ENCODE results near the gene KCNJ9. TPM values are rescaled to one million over a fixed set of nuclear protein-coding genes. Genes with fewer than 3 reads are reported as not detected.

KCNJ9 gene
- total and polyA plus RNA-seq, 4 donors = not detected

DNA sequence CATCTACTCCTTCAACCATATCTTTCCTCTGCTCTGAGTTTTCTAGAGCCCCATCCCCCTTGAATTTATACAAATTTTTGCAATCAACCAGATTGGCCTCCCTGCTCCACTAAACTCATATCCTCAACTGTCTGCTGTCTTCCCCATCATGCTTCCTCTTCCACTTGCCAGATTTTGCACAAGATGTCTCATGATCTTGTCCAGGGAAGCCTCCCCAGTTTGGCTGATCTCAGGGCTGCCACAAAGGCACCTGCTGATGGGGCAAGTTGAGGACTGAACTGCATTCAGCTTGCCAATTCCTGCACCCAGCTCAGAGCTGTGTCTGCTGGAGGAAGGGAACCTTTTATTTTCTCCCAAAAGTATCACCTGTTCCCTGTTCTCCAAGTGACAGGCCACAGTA is 3.9 kb upstream of the KCNJ9 start:
- Histone ChIP-seq H3K4me1 (ENCODE audit: control insufficient read depth in 4 of 4, insufficient read depth in 4 of 4, low read length in 3 of 4) (no peaks in the 10 kb centered on the region), H3K9ac (ENCODE audit: low read depth in 1 of 2, low read length in 2 of 2) (no peak overlapping the region), H3K36me3 (ENCODE audit: control insufficient read depth in 4 of 4, insufficient read depth in 3 of 4, low read depth in 1 of 4, low read length in 3 of 4) (no peaks in the 10 kb centered on the region), H3K9me3 (ENCODE audit: control insufficient read depth in 4 of 4, low read length in 3 of 4) (no peaks in the 10 kb centered on the region), H3K27ac (ENCODE audit: low read depth in 1 of 2, low read length in 2 of 2) (no peak overlapping the region), H3K27me3 (ENCODE audit: control insufficient read depth in 4 of 4, insufficient read depth in 4 of 4, low read length in 3 of 4) (peaks cover 0 to 5% (median 2%) of the 10 kb centered on the region in 4 donors), H3K4me3 (ENCODE audit: low read depth in 1 of 3, low read length in 3 of 3) (no peak overlapping the region)
- DNase-seq (ENCODE audit: low spot score) = no peak
- TF ChIP-seq EGR1 (IDR thresholded peaks at IDR 0.05; ENCODE audit: low read depth in 2 of 2) = no peak
- no peak for TF ChIP-seq RAD21 (IDR thresholded peaks at IDR 0.05)
- no peak for TF ChIP-seq NR2F2 (IDR thresholded peaks at IDR 0.05)
- TF ChIP-seq FOXA2 (IDR thresholded peaks at IDR 0.05) = no peak
- TF ChIP-seq YY1 (IDR thresholded peaks at IDR 0.05) = no peak
- TF ChIP-seq, protein P1, sequence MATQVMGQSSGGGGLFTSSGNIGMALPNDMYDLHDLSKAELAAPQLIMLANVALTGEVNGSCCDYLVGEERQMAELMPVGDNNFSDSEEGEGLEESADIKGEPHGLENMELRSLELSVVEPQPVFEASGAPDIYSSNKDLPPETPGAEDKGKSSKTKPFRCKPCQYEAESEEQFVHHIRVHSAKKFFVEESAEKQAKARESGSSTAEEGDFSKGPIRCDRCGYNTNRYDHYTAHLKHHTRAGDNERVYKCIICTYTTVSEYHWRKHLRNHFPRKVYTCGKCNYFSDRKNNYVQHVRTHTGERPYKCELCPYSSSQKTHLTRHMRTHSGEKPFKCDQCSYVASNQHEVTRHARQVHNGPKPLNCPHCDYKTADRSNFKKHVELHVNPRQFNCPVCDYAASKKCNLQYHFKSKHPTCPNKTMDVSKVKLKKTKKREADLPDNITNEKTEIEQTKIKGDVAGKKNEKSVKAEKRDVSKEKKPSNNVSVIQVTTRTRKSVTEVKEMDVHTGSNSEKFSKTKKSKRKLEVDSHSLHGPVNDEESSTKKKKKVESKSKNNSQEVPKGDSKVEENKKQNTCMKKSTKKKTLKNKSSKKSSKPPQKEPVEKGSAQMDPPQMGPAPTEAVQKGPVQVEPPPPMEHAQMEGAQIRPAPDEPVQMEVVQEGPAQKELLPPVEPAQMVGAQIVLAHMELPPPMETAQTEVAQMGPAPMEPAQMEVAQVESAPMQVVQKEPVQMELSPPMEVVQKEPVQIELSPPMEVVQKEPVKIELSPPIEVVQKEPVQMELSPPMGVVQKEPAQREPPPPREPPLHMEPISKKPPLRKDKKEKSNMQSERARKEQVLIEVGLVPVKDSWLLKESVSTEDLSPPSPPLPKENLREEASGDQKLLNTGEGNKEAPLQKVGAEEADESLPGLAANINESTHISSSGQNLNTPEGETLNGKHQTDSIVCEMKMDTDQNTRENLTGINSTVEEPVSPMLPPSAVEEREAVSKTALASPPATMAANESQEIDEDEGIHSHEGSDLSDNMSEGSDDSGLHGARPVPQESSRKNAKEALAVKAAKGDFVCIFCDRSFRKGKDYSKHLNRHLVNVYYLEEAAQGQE (IDR thresholded peaks at IDR 0.05) = no peak
- no peak for TF ChIP-seq TAF1 (conservative IDR thresholded peaks at IDR 0.05)
- no peak for TF ChIP-seq GABPA (IDR thresholded peaks at IDR 0.05 in 1 of 2, conservative IDR thresholded peaks at IDR 0.05 in 1 of 2)

DNA sequence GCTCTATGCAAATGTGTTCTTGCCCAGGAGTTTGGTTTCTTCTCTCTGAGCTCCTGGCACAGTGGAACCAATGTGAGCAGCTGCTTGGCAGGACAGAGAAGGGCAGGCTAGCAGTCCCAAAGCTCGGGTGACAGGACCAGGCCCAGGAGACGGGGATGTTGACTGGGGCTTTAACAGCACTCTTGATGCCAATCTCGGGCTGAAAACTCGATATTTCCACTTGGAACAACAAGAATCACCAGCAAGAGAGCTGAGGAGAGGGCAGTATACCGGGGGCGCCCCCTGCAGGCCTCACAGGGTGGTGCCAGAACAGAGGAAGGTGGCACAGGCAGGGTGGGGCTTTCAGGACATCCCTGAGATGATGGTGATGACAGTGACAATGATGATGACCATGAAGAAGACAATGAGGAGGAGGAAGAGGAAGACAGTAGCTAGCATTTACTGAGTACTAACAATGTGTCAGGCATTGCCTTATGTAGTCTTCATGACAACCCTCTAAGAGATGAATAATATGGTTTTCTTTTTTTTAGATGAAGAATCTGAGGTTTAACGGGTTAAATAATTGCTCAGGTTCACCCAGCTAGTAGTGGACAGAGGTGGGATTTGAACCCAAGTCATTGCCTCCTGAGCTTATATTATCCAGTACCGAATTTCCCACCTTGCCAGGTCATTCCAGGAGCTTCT is 2.7 kb upstream of the KCNJ9 start:
- H3K27me3 ChIP-seq (ENCODE audit: control insufficient read depth in 4 of 4, insufficient read depth in 4 of 4, low read length in 3 of 4) = peaks cover 0 to 8% (median 3%) of the 10 kb centered on the region in 4 donors
- H3K27ac ChIP-seq (ENCODE audit: low read depth in 1 of 2, low read length in 2 of 2) = no peak overlapping the region
- H3K4me1 ChIP-seq (ENCODE audit: control insufficient read depth in 4 of 4, insufficient read depth in 4 of 4, low read length in 3 of 4) = peaks cover 0 to under 1% (median under 1%) of the 10 kb centered on the region in 4 donors
- no peak overlapping the region for H3K4me3 ChIP-seq (ENCODE audit: low read depth in 1 of 3, low read length in 3 of 3)
- DNase-seq (ENCODE audit: low spot score) = peak; percentile 62
- no peaks in the 10 kb centered on the region for H3K9me3 ChIP-seq (ENCODE audit: control insufficient read depth in 4 of 4, low read length in 3 of 4)
- H3K9ac ChIP-seq (ENCODE audit: low read depth in 1 of 2, low read length in 2 of 2) = no peak overlapping the region
- no peaks in the 10 kb centered on the region for H3K36me3 ChIP-seq (ENCODE audit: control insufficient read depth in 4 of 4, insufficient read depth in 3 of 4, low read depth in 1 of 4, low read length in 3 of 4)
- WGBS = 21% methylated on average over 8 of the region's 8 CpGs
- TF ChIP-seq TAF1 (conservative IDR thresholded peaks at IDR 0.05) (no peak), HNF4A (conservative IDR thresholded peaks at IDR 0.05) (no peak), RAD21 (IDR thresholded peaks at IDR 0.05) (peak; percentile 61 to 78), SP1 (IDR thresholded peaks at IDR 0.05) (no peak)
- TF ChIP-seq, protein P2, sequence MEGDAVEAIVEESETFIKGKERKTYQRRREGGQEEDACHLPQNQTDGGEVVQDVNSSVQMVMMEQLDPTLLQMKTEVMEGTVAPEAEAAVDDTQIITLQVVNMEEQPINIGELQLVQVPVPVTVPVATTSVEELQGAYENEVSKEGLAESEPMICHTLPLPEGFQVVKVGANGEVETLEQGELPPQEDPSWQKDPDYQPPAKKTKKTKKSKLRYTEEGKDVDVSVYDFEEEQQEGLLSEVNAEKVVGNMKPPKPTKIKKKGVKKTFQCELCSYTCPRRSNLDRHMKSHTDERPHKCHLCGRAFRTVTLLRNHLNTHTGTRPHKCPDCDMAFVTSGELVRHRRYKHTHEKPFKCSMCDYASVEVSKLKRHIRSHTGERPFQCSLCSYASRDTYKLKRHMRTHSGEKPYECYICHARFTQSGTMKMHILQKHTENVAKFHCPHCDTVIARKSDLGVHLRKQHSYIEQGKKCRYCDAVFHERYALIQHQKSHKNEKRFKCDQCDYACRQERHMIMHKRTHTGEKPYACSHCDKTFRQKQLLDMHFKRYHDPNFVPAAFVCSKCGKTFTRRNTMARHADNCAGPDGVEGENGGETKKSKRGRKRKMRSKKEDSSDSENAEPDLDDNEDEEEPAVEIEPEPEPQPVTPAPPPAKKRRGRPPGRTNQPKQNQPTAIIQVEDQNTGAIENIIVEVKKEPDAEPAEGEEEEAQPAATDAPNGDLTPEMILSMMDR (IDR thresholded peaks at IDR 0.05; ENCODE audit: low read depth, low read length, missing input control) = peak; percentile 54

DNA sequence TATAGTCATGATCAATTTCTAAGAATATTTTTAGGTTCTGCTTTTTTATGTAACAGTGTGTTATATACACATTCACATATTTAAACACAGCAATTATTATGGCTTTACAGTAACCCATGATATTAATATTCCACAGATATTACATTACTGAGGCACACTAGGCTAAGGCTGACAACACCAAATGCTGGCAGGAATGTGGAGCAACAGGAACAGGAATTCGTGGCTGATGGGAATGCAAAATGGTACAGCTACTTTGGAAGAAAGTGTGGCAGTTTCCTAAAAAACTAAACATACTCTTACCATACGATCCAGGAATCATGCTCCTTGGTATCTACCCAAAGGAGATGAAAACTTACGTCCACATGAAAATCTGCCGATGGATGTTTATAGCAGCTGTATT is 1.9 kb upstream of the KCNJ9 start:
- H3K36me3 ChIP-seq (ENCODE audit: control insufficient read depth in 4 of 4, insufficient read depth in 3 of 4, low read depth in 1 of 4, low read length in 3 of 4) = no peaks in the 10 kb centered on the region
- no peak overlapping the region for H3K4me3 ChIP-seq (ENCODE audit: low read depth in 1 of 3, low read length in 3 of 3)
- WGBS = 64% methylated on average over 4 of the region's 4 CpGs
- H3K9me3 ChIP-seq (ENCODE audit: control insufficient read depth in 4 of 4, low read length in 3 of 4) = no peaks in the 10 kb centered on the region
- no peak overlapping the region for H3K27ac ChIP-seq (ENCODE audit: low read depth in 1 of 2, low read length in 2 of 2)
- H3K27me3 ChIP-seq (ENCODE audit: control insufficient read depth in 4 of 4, insufficient read depth in 4 of 4, low read length in 3 of 4) = peaks cover 0 to 8% (median 3%) of the 10 kb centered on the region in 4 donors
- H3K9ac ChIP-seq (ENCODE audit: low read depth in 1 of 2, low read length in 2 of 2) = no peak overlapping the region
- DNase-seq (ENCODE audit: low spot score) = no peak
- H3K4me1 ChIP-seq (ENCODE audit: control insufficient read depth in 4 of 4, insufficient read depth in 4 of 4, low read length in 3 of 4) = peaks cover 0 to 9% (median 5%) of the 10 kb centered on the region in 4 donors
- no peak for TF ChIP-seq TAF1 (conservative IDR thresholded peaks at IDR 0.05)
- no peak for TF ChIP-seq SP1 (IDR thresholded peaks at IDR 0.05)
- TF ChIP-seq, protein P3, sequence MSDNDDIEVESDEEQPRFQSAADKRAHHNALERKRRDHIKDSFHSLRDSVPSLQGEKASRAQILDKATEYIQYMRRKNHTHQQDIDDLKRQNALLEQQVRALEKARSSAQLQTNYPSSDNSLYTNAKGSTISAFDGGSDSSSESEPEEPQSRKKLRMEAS (IDR thresholded peaks at IDR 0.05) = no peak
- no peak for TF ChIP-seq FOXA1 (IDR thresholded peaks at IDR 0.05)
- TF ChIP-seq, protein P2 (IDR thresholded peaks at IDR 0.05; ENCODE audit: low read depth, low read length, missing input control) = no peak
- TF ChIP-seq NR2F2 (IDR thresholded peaks at IDR 0.05) = no peak
- TF ChIP-seq, protein P1 (IDR thresholded peaks at IDR 0.05) = no peak
- no peak for TF ChIP-seq HNF4A (conservative IDR thresholded peaks at IDR 0.05)
- TF ChIP-seq FOXA2 (IDR thresholded peaks at IDR 0.05) = no peak

All from liver (tissue), 9 donors.